Osteoblast (primary cell): ENCODE data around the gene UQCR11. TPM values are rescaled to one million over a fixed set of nuclear protein-coding genes. Genes with fewer than 3 reads are reported as not detected.

ENCODE experiments used
- DNase-seq: peaks from one replicate; pipeline ENCODE4 v3.0.0; 2011; ENCODE audit warnings: low spot score, mixed read lengths; ENCODE audit not compliant: insufficient read length; ENCODE audit errors: missing footprints
- H2AFZ ChIP-seq: 2 replicates; pipeline ENCODE4 v1.6.0; 2011; ENCODE audit warnings: mild to moderate bottlenecking, low read length
- H3K27ac ChIP-seq: 2 replicates; pipeline ENCODE4 v1.5.1; 2011; ENCODE audit warnings: mild to moderate bottlenecking, low read depth, low read length, moderate library complexity
- H3K27me3 ChIP-seq: 2 replicates; pipeline ENCODE4 v1.6.0; 2012; ENCODE audit warnings: mild to moderate bottlenecking, control low read depth, inconsistent platforms, low read length, moderate library complexity; ENCODE audit not compliant: insufficient read depth
- H3K36me3 ChIP-seq: 2 replicates; pipeline ENCODE4 v1.5.1; 2011; ENCODE audit warnings: mild to moderate bottlenecking, low read length, control low read depth, moderate library complexity; ENCODE audit not compliant: insufficient read depth
- H3K4me1 ChIP-seq: 2 replicates; pipeline ENCODE4 v1.5.1; 2011; ENCODE audit warnings: mild to moderate bottlenecking, low read length, control low read depth, moderate library complexity; ENCODE audit not compliant: insufficient read depth
- H3K4me2 ChIP-seq: 2 replicates; pipeline ENCODE4 v1.6.0; 2011; ENCODE audit warnings: mild to moderate bottlenecking, low read length; ENCODE audit not compliant: insufficient read depth
- H3K4me3 ChIP-seq: fragments of 200-600 bp; sonication (generic); 3 replicates; pipeline ENCODE4 v1.5.1; 2012; ENCODE audit warnings: mild to moderate bottlenecking, low read length, inconsistent platforms; ENCODE audit not compliant: insufficient read depth
- H3K79me2 ChIP-seq: 2 replicates; pipeline ENCODE4 v1.6.0; 2012; ENCODE audit warnings: mild to moderate bottlenecking, low read length, control low read depth, inconsistent platforms; ENCODE audit not compliant: insufficient read depth
- H3K9me3 ChIP-seq: 2 replicates; pipeline ENCODE4 v1.5.1; 2011; ENCODE audit warnings: low read depth, low read length, control low read depth
- H4K20me1 ChIP-seq: 2 replicates; pipeline ENCODE4 v1.6.0; 2012; ENCODE audit warnings: mild to moderate bottlenecking, low read length, control low read depth; ENCODE audit not compliant: insufficient read depth
- CTCF ChIP-seq: IDR thresholded peaks from 2 replicates; pipeline ENCODE4 v1.5.1; 2011; ENCODE audit warnings: mild to moderate bottlenecking, low read depth, low read length, moderate library complexity; ENCODE audit errors: extremely low read depth
- total RNA-seq: library from RNA; depleted of rRNA; stranded (reverse); fragments of >200 nt; gene quantifications from 2 replicates; pipeline ENCODE4 v1.2.3, GENCODE V29; 2012

Gene UQCR11
- total RNA-seq, 1 donor: 39.4 TPM

- Histone ChIP-seq H3K36me3 (peaks cover 22% of the 10 kb centered on the region), H3K4me2 (peak overlapping the region; percentile 91), H3K27ac (peak overlapping the region; percentile 28), H3K27me3 (no peaks in the 10 kb centered on the region), H3K79me2 (peaks cover 40% of the 10 kb centered on the region), H4K20me1 (peaks cover 43% of the 10 kb centered on the region), H3K4me1 (peaks cover 15% of the 10 kb centered on the region), H3K4me3 (peak overlapping the region; percentile 79), H2AFZ (no peak overlapping the region), H3K9me3 (no peaks in the 10 kb centered on the region)
- TF ChIP-seq CTCF: no peak
- peak; percentile 91 for DNase-seq
Observed at GRCh38 chr19:1649706-1650649, 44.7 kb upstream of the UQCR11 start.

GRCh38 chr19:1648920-1649541 is 43.8 kb upstream of the UQCR11 start:
- Histone ChIP-seq H4K20me1 (peaks cover 46% of the 10 kb centered on the region), H3K79me2 (peaks cover 40% of the 10 kb centered on the region), H3K27ac (no peak overlapping the region), H3K4me3 (no peak overlapping the region), H3K4me1 (peaks cover 15% of the 10 kb centered on the region), H3K4me2 (no peak overlapping the region), H2AFZ (no peak overlapping the region), H3K9me3 (no peaks in the 10 kb centered on the region), H3K27me3 (no peaks in the 10 kb centered on the region), H3K36me3 (peaks cover 22% of the 10 kb centered on the region)
- DNase-seq: peak; percentile 90
- TF ChIP-seq CTCF: no peak

GRCh38 chr19:1648459-1648849 is 43.2 kb upstream of the UQCR11 start:
- Histone ChIP-seq H3K27me3 (no peaks in the 10 kb centered on the region), H3K4me3 (no peak overlapping the region), H3K27ac (no peak overlapping the region), H2AFZ (no peak overlapping the region), H4K20me1 (peaks cover 47% of the 10 kb centered on the region), H3K79me2 (peaks cover 40% of the 10 kb centered on the region), H3K36me3 (peaks cover 26% of the 10 kb centered on the region), H3K4me2 (no peak overlapping the region), H3K9me3 (no peaks in the 10 kb centered on the region), H3K4me1 (peaks cover 15% of the 10 kb centered on the region)
- DNase-seq: no peak
- TF ChIP-seq CTCF: no peak
